Ramos (cell line): ENCODE measurements around the gene CARD6.
"Not testable (repeated sequence)": the region's sequence is repeated elsewhere in the genome, so short reads cannot be mapped to it uniquely, and the experiment has no call there.

Source experiments
- in situ Hi-C: fragments of 300-500 bp; cut with MboI; formaldehyde crosslinking; loops from one replicate; pipeline ENCODE4 v1.14.3; 2022; ENCODE audit warnings: low sequenced_read_pairs; ENCODE audit not compliant: unreplicated experiment

The CARD6 gene, protein sequence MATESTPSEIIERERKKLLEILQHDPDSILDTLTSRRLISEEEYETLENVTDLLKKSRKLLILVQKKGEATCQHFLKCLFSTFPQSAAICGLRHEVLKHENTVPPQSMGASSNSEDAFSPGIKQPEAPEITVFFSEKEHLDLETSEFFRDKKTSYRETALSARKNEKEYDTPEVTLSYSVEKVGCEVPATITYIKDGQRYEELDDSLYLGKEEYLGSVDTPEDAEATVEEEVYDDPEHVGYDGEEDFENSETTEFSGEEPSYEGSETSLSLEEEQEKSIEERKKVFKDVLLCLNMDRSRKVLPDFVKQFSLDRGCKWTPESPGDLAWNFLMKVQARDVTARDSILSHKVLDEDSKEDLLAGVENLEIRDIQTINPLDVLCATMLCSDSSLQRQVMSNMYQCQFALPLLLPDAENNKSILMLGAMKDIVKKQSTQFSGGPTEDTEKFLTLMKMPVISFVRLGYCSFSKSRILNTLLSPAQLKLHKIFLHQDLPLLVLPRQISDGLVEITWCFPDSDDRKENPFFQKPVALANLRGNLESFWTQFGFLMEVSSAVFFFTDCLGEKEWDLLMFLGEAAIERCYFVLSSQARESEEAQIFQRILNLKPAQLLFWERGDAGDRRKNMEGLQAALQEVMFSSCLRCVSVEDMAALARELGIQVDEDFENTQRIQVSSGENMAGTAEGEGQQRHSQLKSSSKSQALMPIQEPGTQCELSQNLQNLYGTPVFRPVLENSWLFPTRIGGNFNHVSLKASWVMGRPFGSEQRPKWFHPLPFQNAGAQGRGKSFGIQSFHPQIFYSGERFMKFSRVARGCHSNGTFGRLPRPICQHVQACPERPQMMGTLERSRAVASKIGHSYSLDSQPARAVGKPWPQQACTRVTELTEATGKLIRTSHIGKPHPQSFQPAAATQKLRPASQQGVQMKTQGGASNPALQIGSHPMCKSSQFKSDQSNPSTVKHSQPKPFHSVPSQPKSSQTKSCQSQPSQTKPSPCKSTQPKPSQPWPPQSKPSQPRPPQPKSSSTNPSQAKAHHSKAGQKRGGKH

GRCh38 chr5:40841068-40841805 is at the start of gene CARD6:
Gene CARD6 (plus strand): TSS chr5:40841367. CDS start chr5:40841383, 16 bp downstream.
- in situ Hi-C loops: no loop called here

- in situ Hi-C loops: loop anchor here (5.0 kb wide), 1 partner anchor 34 kb away; the partner anchor contains the start of gene TTC33
Measured at GRCh38 chr5:40791715-40792139, 49.4 kb upstream of the CARD6 start.

DNA sequence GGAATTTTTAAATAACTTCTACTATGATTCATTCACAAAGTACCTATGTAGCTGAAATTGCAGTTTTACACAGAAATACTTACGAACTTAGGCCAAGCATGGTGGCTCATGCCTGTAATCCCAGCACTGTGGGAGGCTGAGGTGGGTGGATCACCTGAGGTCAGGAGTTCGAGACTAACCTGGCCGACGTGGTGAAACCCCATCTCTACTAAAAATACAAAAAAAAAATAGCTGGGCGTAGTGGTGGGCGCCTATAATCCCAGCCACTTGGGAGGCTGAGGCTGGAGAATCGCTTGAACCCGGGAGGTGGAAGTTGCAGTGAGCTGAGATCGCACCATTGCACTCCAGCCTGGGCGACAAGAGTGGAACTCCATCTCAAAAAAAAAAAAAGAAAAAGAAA is 48.5 kb upstream of the CARD6 start:
- in situ Hi-C loops: loop anchor here (5.0 kb wide), 1 partner anchor 35 kb away; the partner anchor contains the start of gene TTC33

DNA sequence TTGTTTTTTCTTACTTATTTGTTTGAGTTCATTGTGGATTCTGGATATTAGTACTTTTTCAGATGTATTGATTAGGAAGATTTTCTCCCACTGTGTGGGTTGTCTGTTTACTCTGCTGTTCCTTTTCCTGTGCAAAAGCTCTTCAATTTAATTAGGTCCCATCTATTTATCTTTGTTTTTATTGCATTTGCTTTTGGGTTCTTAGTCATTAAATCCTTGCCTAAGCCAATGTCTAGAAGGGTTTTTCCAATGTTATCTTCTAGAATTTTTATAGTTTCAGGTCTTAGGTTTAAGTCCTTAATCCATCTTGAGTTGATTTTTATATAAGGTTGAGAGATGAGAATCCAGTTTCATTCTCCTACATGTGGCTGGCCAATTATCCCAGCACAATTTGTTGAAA is 46.8 kb upstream of the CARD6 start:
- in situ Hi-C loops: loop anchor here (5.0 kb wide), 1 partner anchor 37 kb away; the partner anchor contains the start of gene TTC33

DNA sequence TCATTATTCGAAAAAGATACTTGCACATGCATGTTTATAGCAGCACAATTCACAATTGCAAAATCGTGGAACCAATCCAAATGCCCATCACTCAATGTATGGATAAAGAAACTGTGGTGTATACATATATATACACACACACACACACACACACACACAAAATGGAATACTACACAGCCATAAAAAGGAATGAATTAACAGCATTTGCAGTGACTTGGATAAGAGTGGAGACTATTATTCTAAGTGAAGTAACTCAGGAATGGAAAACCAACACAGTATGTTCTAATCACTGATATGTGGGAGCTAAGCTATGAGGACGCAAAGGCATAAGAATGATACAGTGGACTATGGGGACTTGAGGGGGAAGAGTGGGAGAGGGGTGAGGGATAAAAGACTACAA is 46.3 kb upstream of the CARD6 start:
- in situ Hi-C loops: loop anchor here (5.0 kb wide), 1 partner anchor 38 kb away; the partner anchor contains the start of gene TTC33

DNA sequence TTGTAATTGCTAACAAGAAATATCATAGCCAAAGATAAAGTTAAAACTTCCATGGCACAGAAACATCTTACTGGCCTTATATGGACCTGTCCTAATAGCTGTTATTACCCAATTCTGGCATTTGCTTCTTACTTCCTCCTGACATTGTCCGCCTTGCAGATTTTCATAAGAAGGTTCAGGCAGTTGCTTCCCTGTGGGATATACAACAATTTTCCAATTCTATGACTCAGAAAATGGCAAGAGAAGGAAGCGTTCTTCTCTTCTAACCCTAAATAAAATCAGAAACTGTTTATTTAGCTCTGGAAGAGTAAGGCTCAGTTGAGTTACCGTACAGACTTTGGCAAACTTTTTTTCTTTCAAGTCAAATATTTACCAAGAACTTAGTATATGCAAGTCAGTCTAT is 44.7 kb upstream of the CARD6 start:
- in situ Hi-C loops: no loop called here

- in situ Hi-C loops: no loop called here
Measured at GRCh38 chr5:40797273-40798011, 43.7 kb upstream of the CARD6 start.

- in situ Hi-C loops: no loop called here
Measured at GRCh38 chr5:40798012-40798800, 43.0 kb upstream of the CARD6 start, which contains the start of gene PRKAA1. Gene PRKAA1 (minus strand): TSS chr5:40798374. CDS start chr5:40798189, 185 bp downstream.

- in situ Hi-C loops: no loop called here
Measured at GRCh38 chr5:40798801-40799210, 42.4 kb upstream of the CARD6 start.

DNA sequence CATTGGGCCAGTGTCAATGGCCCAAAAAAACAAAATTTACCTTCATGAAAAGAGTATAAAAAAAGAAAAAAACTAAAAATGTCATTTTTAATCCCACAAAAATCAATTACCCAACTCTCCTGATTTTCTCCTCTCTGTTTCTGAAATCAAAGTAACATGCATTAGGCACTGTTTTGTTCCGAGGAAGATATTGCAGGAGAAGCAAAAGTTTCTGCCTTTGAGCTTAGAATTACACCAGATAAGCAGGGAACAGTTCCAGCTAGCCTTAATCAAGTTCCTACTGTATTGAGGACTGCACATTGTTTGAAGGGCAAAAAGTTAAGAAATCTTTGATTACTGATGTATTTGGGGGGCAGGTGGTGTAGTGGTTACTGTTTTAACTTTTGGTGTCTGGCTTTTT is 41.9 kb upstream of the CARD6 start:
- in situ Hi-C loops: no loop called here

- in situ Hi-C loops: no loop called here
Measured at GRCh38 chr5:40801771-40802562, 39.2 kb upstream of the CARD6 start.

GRCh38 chr5:40812125-40812524 is 29.0 kb upstream of the CARD6 start:
- in situ Hi-C loops: no loop called here

GRCh38 chr5:40813698-40814281 is 27.4 kb upstream of the CARD6 start:
- in situ Hi-C loops: no loop called here

DNA sequence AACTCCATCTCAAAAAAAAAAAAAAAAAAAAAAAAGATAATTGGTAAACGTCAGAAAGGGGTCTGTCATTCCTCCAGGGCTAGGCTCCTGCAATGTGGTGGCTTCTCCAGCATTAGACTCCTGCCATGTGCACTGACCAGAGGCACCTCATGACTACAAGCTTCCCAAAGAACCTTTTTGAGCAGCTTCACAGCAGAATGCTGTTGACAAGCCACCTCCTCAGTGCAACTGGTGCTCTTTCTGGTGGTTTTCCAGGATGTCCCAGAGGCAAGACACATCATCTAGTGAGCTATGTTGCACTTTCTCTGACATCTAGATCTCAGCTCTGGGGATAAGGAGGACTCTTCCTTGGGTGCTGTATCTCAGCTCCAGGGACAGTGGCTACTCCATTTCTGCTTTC is 17.7 kb upstream of the CARD6 start:
- in situ Hi-C loops: no loop called here

GRCh38 chr5:40825461-40826043 is 15.6 kb upstream of the CARD6 start:
- in situ Hi-C loops: not testable (repeated sequence)

- in situ Hi-C loops: no loop called here
Measured at GRCh38 chr5:40826489-40827187, 14.5 kb upstream of the CARD6 start.
